Measurements from ENCODE around the gene P2RX3. TPM values are rescaled to one million over a fixed set of nuclear protein-coding genes. Genes with fewer than 3 reads are reported as not detected.

The P2RX3 gene
- total RNA-seq (not detected), total RNA-seq (0 to 0.27 (median 0) reads per million in 172 experiments)
- not detected for polyA plus RNA-seq (2013, experiment 1 of 2)
- 0.15 TPM for polyA plus RNA-seq (2013, experiment 2 of 2)

DNA sequence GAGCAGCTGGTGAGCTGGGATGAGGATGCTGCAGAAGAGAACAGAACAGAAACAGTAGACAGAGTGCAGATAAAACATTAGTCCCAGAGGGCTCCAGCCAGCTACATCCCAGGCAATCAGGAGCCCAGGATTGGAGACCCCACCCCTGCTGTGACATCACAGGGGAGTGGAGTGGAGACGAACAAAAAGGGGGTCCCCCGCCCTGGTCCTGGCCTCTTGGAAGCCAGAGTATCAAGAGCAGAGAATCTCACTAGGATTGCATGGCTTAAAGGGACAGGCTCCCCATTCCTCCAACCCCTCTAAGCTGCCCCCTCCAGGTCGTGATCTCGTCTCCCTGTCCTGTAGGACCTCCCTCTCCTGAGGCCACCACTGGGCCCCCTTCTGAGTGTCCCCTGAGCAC is at the start of gene P2RX3:
Gene P2RX3, plus strand, starts transcription at position 211 of the 400 bp plus-strand sequence. CDS start 199 bp downstream, outside the sequence.
- H3K27ac Mint-ChIP-seq: peak within 1 kb of the TSS; percentile 96
- POLR2A ChIA-PET: interaction anchor here (5.2 kb wide), 1 partner anchor 13 kb away, joined by 107 read pairs; the partner anchor contains the start of gene TNKS1BP1

GRCh38 chr11:57288771-57289579 is 49.2 kb upstream of the P2RX3 start:
- ChIA-PET POLR2A (no interaction called here), CTCF (no interaction called here)
- H3K4me1 ChIP-seq (ENCODE audit: insufficient read depth, low read length): no peaks in the 10 kb centered on the region
- peaks cover 5 to 10% of the 10 kb centered on the region in 2 experiments for H3K27me3 ChIP-seq (ENCODE audit: control insufficient read depth in 1 of 2, insufficient read depth in 2 of 2, low read length in 2 of 2)
- DNase-seq (no peak), ATAC-seq (ENCODE audit: poor library complexity) (no peak)
- intact Hi-C loops (cut with DNase I, micrococcal nuclease): no loop called here
- H3K36me3 ChIP-seq (ENCODE audit: insufficient read depth, low read length): no peaks in the 10 kb centered on the region
- H3K27ac ChIP-seq (ENCODE audit: low read depth in 1 of 2, low read length in 2 of 2): no peak overlapping the region
- H3K9me3 ChIP-seq (ENCODE audit: control insufficient read depth in 1 of 2, insufficient read depth in 1 of 2, low read length in 2 of 2): no peaks in the 10 kb centered on the region
- no peaks in the 10 kb centered on the region for H3K36me3 Mint-ChIP-seq (ENCODE audit: low read depth)
- no peak for TF ChIP-seq CTCF (IDR thresholded peaks at IDR 0.05)
- H3K9me3 Mint-ChIP-seq: no peaks in the 10 kb centered on the region
- peaks cover 45% of the 10 kb centered on the region for H3K27me3 Mint-ChIP-seq
- H3K4me3 Mint-ChIP-seq: no peak overlapping the region
- no peaks in the 10 kb centered on the region for H3K4me1 Mint-ChIP-seq (ENCODE audit: low read depth)
- no peak overlapping the region for H3K4me3 ChIP-seq (ENCODE audit: low read length)
- H3K27ac Mint-ChIP-seq: no peak overlapping the region

More for the DNA sequence above, at the start of gene P2RX3:
- peaks cover 29% of the 10 kb centered on the region for H3K4me1 ChIP-seq (ENCODE audit: insufficient read depth, low read length)
- Mint-ChIP-seq H3K4me3 (peak within 1 kb of the TSS; percentile 58), H3K4me1 (ENCODE audit: low read depth) (peaks cover 29% of the 10 kb centered on the region), H3K9me3 (no peaks in the 10 kb centered on the region), H3K27me3 (no peaks in the 10 kb centered on the region), H3K36me3 (ENCODE audit: low read depth) (peaks cover 22% of the 10 kb centered on the region)
- H3K27ac ChIP-seq (ENCODE audit: low read depth in 1 of 2, low read length in 2 of 2): no peak within 1 kb of the TSS
- no peaks in the 10 kb centered on the region for H3K27me3 ChIP-seq (ENCODE audit: control insufficient read depth in 1 of 2, insufficient read depth in 2 of 2, low read length in 2 of 2)
- H3K9me3 ChIP-seq (ENCODE audit: control insufficient read depth in 1 of 2, insufficient read depth in 1 of 2, low read length in 2 of 2): no peaks in the 10 kb centered on the region
- CTCF ChIA-PET: interaction anchor here (2.0 kb wide), 1 partner anchor 120 kb away, joined by 5 read pairs; no protein-coding TSS in a partner anchor
- TF ChIP-seq CTCF (IDR thresholded peaks at IDR 0.05): no peak
- DNase-seq (no peak), ATAC-seq (ENCODE audit: poor library complexity) (no peak)
- intact Hi-C loops (cut with DNase I, micrococcal nuclease): loop anchor here (5.0 to 10.0 kb wide), 5 partner anchors 84 to 1807 kb away; partner anchors contain the start of genes FAM111A (in 1 of the 2), MED19 (in 1 of the 2), TMX2 (in 1 of the 2) and ZDHHC5 (in 1 of the 2)
- H3K4me3 ChIP-seq (ENCODE audit: low read length): no peak within 1 kb of the TSS
- peaks cover 8% of the 10 kb centered on the region for H3K36me3 ChIP-seq (ENCODE audit: insufficient read depth, low read length)

DNA sequence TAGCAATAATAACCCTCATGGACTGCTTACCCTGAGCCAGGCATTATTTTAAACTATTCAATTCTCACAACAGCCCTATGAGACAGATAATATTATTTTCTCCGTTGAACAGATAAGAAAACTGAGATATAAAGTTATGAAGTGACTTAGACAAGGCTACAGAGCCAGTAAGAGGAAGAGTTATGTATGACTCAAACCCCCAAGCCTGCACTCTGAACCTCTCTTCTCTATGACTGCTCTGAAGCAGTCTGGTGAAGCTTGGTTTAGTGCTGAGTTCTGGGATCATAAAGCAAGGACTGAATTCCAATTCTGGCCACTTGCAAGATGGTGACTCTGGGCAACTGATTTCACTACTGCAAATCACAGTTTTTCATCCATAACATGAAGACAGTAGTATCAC is 47.9 kb upstream of the P2RX3 start:
- DNase-seq: no peak
- H3K9me3 Mint-ChIP-seq: no peaks in the 10 kb centered on the region
- Histone ChIP-seq H3K4me3 (ENCODE audit: low read length) (no peak overlapping the region), H3K27ac (ENCODE audit: low read depth in 1 of 2, low read length in 2 of 2) (no peak overlapping the region), H3K27me3 (ENCODE audit: control insufficient read depth in 1 of 2, insufficient read depth in 2 of 2, low read length in 2 of 2) (peaks cover 5 to 10% of the 10 kb centered on the region in 2 experiments), H3K9me3 (ENCODE audit: control insufficient read depth in 1 of 2, insufficient read depth in 1 of 2, low read length in 2 of 2) (peaks cover 0 to 3% of the 10 kb centered on the region in 2 experiments), H3K36me3 (ENCODE audit: insufficient read depth, low read length) (no peaks in the 10 kb centered on the region), H3K4me1 (ENCODE audit: insufficient read depth, low read length) (no peaks in the 10 kb centered on the region)
- no peak for ATAC-seq (ENCODE audit: poor library complexity)
- ChIA-PET POLR2A (no interaction called here), CTCF (no interaction called here)
- no peak overlapping the region for H3K4me3 Mint-ChIP-seq
- intact Hi-C loops (cut with DNase I, micrococcal nuclease): no loop called here
- H3K27me3 Mint-ChIP-seq: peaks cover 45% of the 10 kb centered on the region
- H3K27ac Mint-ChIP-seq: no peak overlapping the region
- no peak for TF ChIP-seq CTCF (IDR thresholded peaks at IDR 0.05)
- no peaks in the 10 kb centered on the region for H3K4me1 Mint-ChIP-seq (ENCODE audit: low read depth)
- H3K36me3 Mint-ChIP-seq (ENCODE audit: low read depth): no peaks in the 10 kb centered on the region
